Frontal cortex (tissue), 4 donors: ENCODE data around the gene CHST10. TPM values are rescaled to one million over a fixed set of nuclear protein-coding genes. Genes with fewer than 3 reads are reported as not detected.
"Not testable (repeated sequence)": the region's sequence is repeated elsewhere in the genome, so short reads cannot be mapped to it uniquely, and the experiment has no call there.

ENCODE experiments used
- DNase-seq, 2 donors: peaks; one replicate each; pipeline ENCODE4 v3.0.0; 2012; ENCODE audit warnings: low spot score in 2 of 2
- FAIRE-seq: peaks from 2 replicates; lab custom pipeline; 2012; peaks lifted over from hg19 to GRCh38; lab: Jason Lieb, UNC
- total RNA-seq: library from RNA; depleted of rRNA; stranded (reverse); fragments of >200 nt; gene quantifications from one replicate; pipeline ENCODE4 v1.2.3, GENCODE V29; 2014
- donor health status: control.
- donor health status: control.
- donor health status: control.

CHST10 gene
- total RNA-seq, 1 donor from 2014 or later, result 82.3 TPM

- FAIRE-seq, result no peak
- DNase-seq, result no peak
These were observed 21.7 kb downstream of the CHST10 start for GRCh38 chr2:100395532-100396350.

GRCh38 chr2:100394111-100394641 lies 23.3 kb downstream of the CHST10 start:
- DNase-seq (no peak), FAIRE-seq (no peak)

- DNase-seq (no peak), FAIRE-seq (no peak)
These were observed 24.1 kb downstream of the CHST10 start for GRCh38 chr2:100393362-100393761.

- FAIRE-seq (no peak), DNase-seq (no peak)
These were observed 24.8 kb downstream of the CHST10 start for GRCh38 chr2:100392715-100393114.

- no peak for FAIRE-seq
- no peak for DNase-seq
These were observed 25.5 kb downstream of the CHST10 start for GRCh38 chr2:100391735-100392515.

GRCh38 chr2:100390001-100390940 lies 27.2 kb downstream of the CHST10 start:
- FAIRE-seq, result no peak

GRCh38 chr2:100388703-100389102 lies 28.8 kb downstream of the CHST10 start:
- no peak for DNase-seq
- FAIRE-seq, result no peak

More at GRCh38 chr2:100390001-100390940, 27.2 kb downstream of the CHST10 start:
- no peak for DNase-seq

GRCh38 chr2:100383954-100384353 lies 33.5 kb downstream of the CHST10 start:
- FAIRE-seq (no peak), DNase-seq (no peak)

- FAIRE-seq (no peak), DNase-seq (no peak)
These were observed 34.2 kb downstream of the CHST10 start for GRCh38 chr2:100383306-100383705.

- no peak for FAIRE-seq
- DNase-seq, result peak in 1 of 2 donors; percentile 35
These were observed 36.2 kb downstream of the CHST10 start for GRCh38 chr2:100381240-100381639.

- DNase-seq (no peak), FAIRE-seq (no peak)
These were observed 36.8 kb downstream of the CHST10 start for GRCh38 chr2:100380681-100381080.

GRCh38 chr2:100376836-100377235 lies 40.6 kb downstream of the CHST10 start:
- DNase-seq (no peak), FAIRE-seq (no peak)

GRCh38 chr2:100367163-100367562 lies 50.3 kb downstream of the CHST10 start:
- DNase-seq (no peak), FAIRE-seq (no peak)

- FAIRE-seq (no peak), DNase-seq (no peak)
These were observed 52.0 kb downstream of the CHST10 start for GRCh38 chr2:100365434-100365833.

GRCh38 chr2:100362269-100362668 lies 55.2 kb downstream of the CHST10 start:
- DNase-seq, FAIRE-seq: not testable (repeated sequence)

GRCh38 chr2:100359576-100359975 lies 57.9 kb downstream of the CHST10 start:
- no peak for DNase-seq
- no peak for FAIRE-seq

GRCh38 chr2:100358554-100358953 lies 58.9 kb downstream of the CHST10 start:
- FAIRE-seq (no peak), DNase-seq (no peak)

- DNase-seq (no peak), FAIRE-seq (no peak)
These were observed 64.9 kb downstream of the CHST10 start for GRCh38 chr2:100352521-100352920.

GRCh38 chr2:100350661-100351185 lies 66.7 kb downstream of the CHST10 start:
- no peak for FAIRE-seq
- DNase-seq, result no peak
